Sigmoid colon (tissue), 4 donors: ENCODE results near the gene SNAI3.

Source experiments
- POLR2A ChIP-seq, 2 donors: fragments of 450-650 bp; IDR thresholded peaks; one replicate each; pipeline ENCODE4 v1.6.1; 2016; ENCODE audit warnings: antibody characterized with exemption in 2 of 2, mild to moderate bottlenecking in 2 of 2, moderate library complexity in 2 of 2
- POLR2AphosphoS5 ChIP-seq, 4 donors: sonication (generic); formaldehyde crosslinking; IDR thresholded peaks; one replicate each; pipeline ENCODE4 v1.6.1; 2017; ENCODE audit warnings: antibody characterized with exemption in 4 of 4

- no peak for TF ChIP-seq POLR2A (IDR thresholded peaks at IDR 0.05)
- TF ChIP-seq POLR2AphosphoS5 (IDR thresholded peaks at IDR 0.05): no peak
Observed at GRCh38 chr16:88735616-88736015, 49.3 kb upstream of the SNAI3 start.
